ENCODE results near the gene TMEM17. TPM values are rescaled to one million over a fixed set of nuclear protein-coding genes. Genes with fewer than 3 reads are reported as not detected.

Gene TMEM17
- total and polyA plus RNA-seq, 2 experiments from 2014 or later = 1.8 to 5.0 TPM

DNA sequence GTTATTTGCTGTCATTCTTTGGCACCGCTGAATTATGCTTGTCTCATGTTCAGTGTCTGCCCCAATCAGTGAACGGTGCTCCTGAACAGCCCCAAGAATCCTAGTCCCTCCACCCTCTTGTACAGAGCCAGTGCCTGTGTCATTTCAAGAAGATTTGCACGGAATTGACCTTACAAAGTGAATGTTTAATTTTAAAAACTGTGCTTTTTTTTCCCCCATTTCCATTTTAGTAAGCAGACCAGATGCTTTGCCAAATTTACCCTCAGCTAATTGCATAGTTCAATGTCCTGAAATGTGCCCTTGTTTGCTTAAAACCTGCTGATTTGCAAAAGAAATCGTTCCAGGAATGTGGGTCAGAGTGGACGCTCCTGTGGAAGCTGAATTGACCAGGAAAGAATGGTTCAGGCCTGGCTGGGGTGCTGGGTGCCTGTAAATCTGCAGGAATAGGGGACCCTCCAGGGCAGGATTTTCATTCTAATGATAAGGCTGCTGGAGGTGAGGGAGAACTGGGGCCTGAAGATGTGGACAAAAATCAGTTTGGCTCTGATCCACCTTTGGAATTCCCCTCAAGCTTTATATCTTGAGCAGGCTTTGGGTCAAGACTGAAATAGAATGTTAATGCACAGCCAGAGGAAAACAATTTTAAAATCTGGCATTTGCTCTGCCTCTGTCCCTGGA lies 20.1 kb downstream of the TMEM17 start:
- TF ChIP-seq, protein P1, sequence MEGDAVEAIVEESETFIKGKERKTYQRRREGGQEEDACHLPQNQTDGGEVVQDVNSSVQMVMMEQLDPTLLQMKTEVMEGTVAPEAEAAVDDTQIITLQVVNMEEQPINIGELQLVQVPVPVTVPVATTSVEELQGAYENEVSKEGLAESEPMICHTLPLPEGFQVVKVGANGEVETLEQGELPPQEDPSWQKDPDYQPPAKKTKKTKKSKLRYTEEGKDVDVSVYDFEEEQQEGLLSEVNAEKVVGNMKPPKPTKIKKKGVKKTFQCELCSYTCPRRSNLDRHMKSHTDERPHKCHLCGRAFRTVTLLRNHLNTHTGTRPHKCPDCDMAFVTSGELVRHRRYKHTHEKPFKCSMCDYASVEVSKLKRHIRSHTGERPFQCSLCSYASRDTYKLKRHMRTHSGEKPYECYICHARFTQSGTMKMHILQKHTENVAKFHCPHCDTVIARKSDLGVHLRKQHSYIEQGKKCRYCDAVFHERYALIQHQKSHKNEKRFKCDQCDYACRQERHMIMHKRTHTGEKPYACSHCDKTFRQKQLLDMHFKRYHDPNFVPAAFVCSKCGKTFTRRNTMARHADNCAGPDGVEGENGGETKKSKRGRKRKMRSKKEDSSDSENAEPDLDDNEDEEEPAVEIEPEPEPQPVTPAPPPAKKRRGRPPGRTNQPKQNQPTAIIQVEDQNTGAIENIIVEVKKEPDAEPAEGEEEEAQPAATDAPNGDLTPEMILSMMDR (IDR thresholded peaks at IDR 0.05; ENCODE audit: low read depth, low read length) = no peak
- H3K4me3 ChIP-seq = no peak overlapping the region
- H3K36me3 ChIP-seq = no peaks in the 10 kb centered on the region
- no peaks in the 10 kb centered on the region for H3K4me1 ChIP-seq (ENCODE audit: low read depth)
- no peaks in the 10 kb centered on the region for H3K9me3 ChIP-seq (ENCODE audit: low read depth)
- peak in 1 of 2 donors; percentile 77 for DNase-seq (ENCODE audit: low read depth in 1 of 2, low spot score in 1 of 2)
- no peak overlapping the region for H3K27ac ChIP-seq
- H3K27me3 ChIP-seq = no peaks in the 10 kb centered on the region

DNA sequence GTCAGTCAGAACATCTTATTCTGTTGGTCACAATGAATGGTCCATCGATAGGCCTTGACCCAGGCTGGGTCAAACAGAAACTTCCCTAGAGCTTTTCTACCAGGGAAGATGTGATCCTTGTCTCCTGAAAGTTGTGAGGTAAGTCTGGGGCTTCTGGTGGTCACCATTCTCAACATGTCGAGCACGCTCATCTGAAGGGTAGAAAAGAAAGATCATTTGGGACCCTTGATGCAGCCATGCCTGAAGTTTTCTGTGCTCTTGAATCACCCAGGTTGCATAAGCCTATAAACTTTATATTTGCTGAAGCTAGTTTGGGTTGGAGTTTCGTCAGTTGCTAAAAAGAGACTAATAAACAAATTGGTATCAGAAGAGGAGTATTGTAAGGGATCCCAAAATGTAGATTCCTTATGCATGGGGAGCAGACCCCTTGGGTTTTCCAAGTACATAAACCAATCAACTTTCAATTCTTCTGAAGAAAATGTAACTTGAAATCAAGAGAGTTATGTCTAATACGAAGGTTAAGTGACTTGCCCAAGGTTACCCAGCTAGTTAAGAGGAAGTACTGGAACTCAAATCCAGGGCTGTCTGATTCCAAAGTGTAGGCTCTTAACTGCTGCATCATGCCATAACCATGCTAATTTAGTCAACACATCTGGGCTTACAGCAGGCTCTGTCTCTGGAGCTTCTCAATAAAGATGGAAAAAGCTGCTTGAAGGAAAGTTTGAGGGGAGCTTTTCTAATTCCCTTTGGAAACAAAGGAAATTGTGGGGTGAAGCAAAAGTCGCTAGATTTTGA lies 23.2 kb downstream of the TMEM17 start:
- no peaks in the 10 kb centered on the region for H3K36me3 ChIP-seq
- H3K27me3 ChIP-seq = no peaks in the 10 kb centered on the region
- DNase-seq (ENCODE audit: low read depth in 1 of 2, low spot score in 1 of 2) = no peak
- no peak overlapping the region for H3K4me3 ChIP-seq
- TF ChIP-seq, protein P1 (IDR thresholded peaks at IDR 0.05; ENCODE audit: low read depth, low read length) = no peak
- no peak overlapping the region for H3K27ac ChIP-seq
- H3K9me3 ChIP-seq (ENCODE audit: low read depth) = no peaks in the 10 kb centered on the region
- peaks cover 3% of the 10 kb centered on the region for H3K4me1 ChIP-seq (ENCODE audit: low read depth)

DNA sequence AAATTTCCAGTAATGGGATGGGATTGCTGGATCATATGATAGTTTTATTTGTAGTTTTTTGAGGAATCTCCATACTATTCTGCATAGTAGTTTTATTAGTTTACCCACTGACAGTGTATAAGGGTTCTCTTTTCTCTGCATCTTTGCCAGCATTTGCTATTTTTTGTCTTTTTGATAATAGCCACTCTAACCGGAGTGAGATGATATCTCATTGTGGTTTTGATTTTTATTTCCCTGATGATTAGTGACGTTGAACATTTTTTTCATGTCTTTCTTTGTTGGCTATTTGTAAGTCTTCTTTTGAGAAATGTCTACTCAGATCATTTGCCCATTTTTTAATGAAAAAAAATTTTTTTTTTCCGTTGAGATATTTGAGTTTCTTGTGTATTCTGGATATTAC lies 26.1 kb downstream of the TMEM17 start:
- H3K27me3 ChIP-seq = no peaks in the 10 kb centered on the region
- no peak overlapping the region for H3K4me3 ChIP-seq
- no peaks in the 10 kb centered on the region for H3K9me3 ChIP-seq (ENCODE audit: low read depth)
- DNase-seq (ENCODE audit: low read depth in 1 of 2, low spot score in 1 of 2) = no peak
- no peak overlapping the region for H3K27ac ChIP-seq
- TF ChIP-seq, protein P1 (IDR thresholded peaks at IDR 0.05; ENCODE audit: low read depth, low read length) = no peak
- H3K36me3 ChIP-seq = no peaks in the 10 kb centered on the region
- H3K4me1 ChIP-seq (ENCODE audit: low read depth) = peaks cover 21% of the 10 kb centered on the region

GRCh38 chr2:62478093-62478580 lies 27.9 kb downstream of the TMEM17 start:
- Histone ChIP-seq H3K4me1 (ENCODE audit: low read depth) (peaks cover 28% of the 10 kb centered on the region), H3K27ac (peak overlapping the region; percentile 64), H3K27me3 (no peaks in the 10 kb centered on the region), H3K4me3 (no peak overlapping the region), H3K9me3 (ENCODE audit: low read depth) (no peaks in the 10 kb centered on the region), H3K36me3 (no peaks in the 10 kb centered on the region)
- TF ChIP-seq, protein P1 (IDR thresholded peaks at IDR 0.05; ENCODE audit: low read depth, low read length) = no peak
- DNase-seq (ENCODE audit: low read depth in 1 of 2, low spot score in 1 of 2) = peak in 1 of 2 donors; percentile 52

- peak in 1 of 2 donors; percentile 17 for DNase-seq (ENCODE audit: low read depth in 1 of 2, low spot score in 1 of 2)
- Histone ChIP-seq H3K36me3 (no peaks in the 10 kb centered on the region), H3K27me3 (no peaks in the 10 kb centered on the region), H3K27ac (peak overlapping the region; percentile 64), H3K4me1 (ENCODE audit: low read depth) (peaks cover 28% of the 10 kb centered on the region), H3K4me3 (no peak overlapping the region), H3K9me3 (ENCODE audit: low read depth) (no peaks in the 10 kb centered on the region)
- TF ChIP-seq, protein P1 (IDR thresholded peaks at IDR 0.05; ENCODE audit: low read depth, low read length) = no peak
Observed at GRCh38 chr2:62477573-62477972, 28.4 kb downstream of the TMEM17 start.
